Gastrocnemius medialis (tissue), 4 donors: ENCODE results near the gene MAP3K10. TPM values are rescaled to one million over a fixed set of nuclear protein-coding genes. Genes with fewer than 3 reads are reported as not detected.

Source experiments
- ATAC-seq, 2 donors: fragments of 150-250 bp; one replicate each; pipeline ENCODE4 v1.9.1; 2016
- DNase-seq, 2 donors: peaks; one replicate each; pipeline ENCODE4 v3.0.0-alpha.2; 2019
- H3K27ac ChIP-seq, 4 donors: fragments of 200-600 bp; sonication (generic); 1 replicate in 1 of 4; 2 replicates in 3 of 4; pipeline ENCODE4 v1.5.1; 2016 to 2018; ENCODE audit warnings: mild to moderate bottlenecking in 2 of 4, moderate library complexity in 1 of 4
- H3K27me3 ChIP-seq, 3 donors: fragments of 200-600 bp; sonication (generic) in 2 of 3; 1 replicate in 1 of 3; 2 replicates in 2 of 3; pipeline versions ENCODE4 v1.5.1 to v1.6.0; 2016 to 2019; ENCODE audit warnings: mild to moderate bottlenecking in 1 of 3, moderate library complexity in 1 of 3
- H3K36me3 ChIP-seq, 2 donors: fragments of 200-600 bp; sonication (generic) in 1 of 2; one replicate each; pipeline ENCODE4 v1.5.1; 2017 to 2018
- H3K4me1 ChIP-seq, 2 donors: fragments of 200-600 bp; sonication (generic) in 1 of 2; one replicate each; pipeline ENCODE4 v1.5.1; 2016 to 2017; ENCODE audit warnings: mild to moderate bottlenecking in 2 of 2
- H3K4me3 ChIP-seq, 4 donors: fragments of 200-600 bp; sonication (generic) in 3 of 4; 1 replicate in 1 of 4; 2 replicates in 3 of 4; pipeline ENCODE4 v1.5.1; 2016 to 2019; ENCODE audit warnings: mild to moderate bottlenecking in 2 of 4
- H3K9me3 ChIP-seq, 3 donors: fragments of 200-600 bp; sonication (generic) in 2 of 3; 1 replicate in 1 of 3; 2 replicates in 2 of 3; pipeline ENCODE4 v1.5.1; 2016 to 2019
- POLR2A ChIP-seq, 2 donors: fragments of 450-650 bp; IDR thresholded peaks; one replicate each; pipeline ENCODE4 v1.6.1; 2017; ENCODE audit warnings: antibody characterized with exemption in 2 of 2, mild to moderate bottlenecking in 2 of 2, moderate library complexity in 2 of 2
- in situ Hi-C, 4 donors: fragments of 200-750 bp; cut with MboI; loops; one replicate each; pipeline versions ENCODE4 v1.15.0 to v1.8.0; 2017; ENCODE audit warnings: low sequenced_read_pairs in 4 of 4
- intact Hi-C: fragments of 100-400 bp; cut with DNase I; formaldehyde crosslinking; loops from one replicate; pipeline ENCODE4 v1.15.1; 2023; ENCODE audit warnings: low total_unique reads
- total RNA-seq, 4 donors: library from RNA; depleted of rRNA; stranded (reverse); fragments of >200 nt; gene quantifications; one replicate each; pipeline versions ENCODE4 v1.1.0 to v1.2.3, GENCODE V29; 2016
- TF ChIP-seq, protein P1 (sequence below), 5 experiments: fragments of 450-650 bp in 3 of 5; fragments of 200-600 bp in 2 of 5; sonication (generic) in 2 of 5; IDR thresholded peaks in 4 of 5; conservative IDR thresholded peaks in 1 of 5; 1 replicate in 4 of 5; 2 replicates in 1 of 5; pipeline ENCODE4 v1.5.1; 2016 to 2019; ENCODE audit warnings: antibody characterized with exemption in 5 of 5, mild to moderate bottlenecking in 3 of 5, moderate library complexity in 3 of 5

MAP3K10 gene
- total RNA-seq, 4 donors from 2014 or later, result 16.4 to 25.8 (median 21.6) TPM

DNA sequence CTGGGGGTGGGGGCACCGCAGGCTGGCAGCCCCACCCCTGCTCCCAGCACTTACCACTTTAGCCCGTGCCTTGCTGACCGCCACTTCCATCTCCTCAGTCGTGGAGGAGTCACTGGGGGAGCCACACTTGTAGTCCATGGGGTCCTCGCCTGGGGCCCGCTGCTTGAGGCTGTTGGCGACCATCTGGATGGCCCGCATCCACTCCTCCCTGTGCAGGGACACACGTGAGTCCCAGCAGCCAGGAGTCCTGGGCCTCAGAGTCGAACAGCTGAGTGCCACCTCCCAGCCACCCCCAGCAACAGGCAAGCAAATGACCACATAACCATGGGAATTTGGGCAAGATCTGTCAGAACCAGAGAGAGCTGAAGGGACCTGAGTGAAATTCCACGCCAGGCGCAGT, 51.3 kb downstream of the MAP3K10 start:
- intact Hi-C loops, result no loop called here
- ATAC-seq, result no peak
- in situ Hi-C loops, result no loop called here
- peak overlapping the region; percentile 11 to 60 (median 24) for H3K27ac ChIP-seq
- TF ChIP-seq, protein P1, sequence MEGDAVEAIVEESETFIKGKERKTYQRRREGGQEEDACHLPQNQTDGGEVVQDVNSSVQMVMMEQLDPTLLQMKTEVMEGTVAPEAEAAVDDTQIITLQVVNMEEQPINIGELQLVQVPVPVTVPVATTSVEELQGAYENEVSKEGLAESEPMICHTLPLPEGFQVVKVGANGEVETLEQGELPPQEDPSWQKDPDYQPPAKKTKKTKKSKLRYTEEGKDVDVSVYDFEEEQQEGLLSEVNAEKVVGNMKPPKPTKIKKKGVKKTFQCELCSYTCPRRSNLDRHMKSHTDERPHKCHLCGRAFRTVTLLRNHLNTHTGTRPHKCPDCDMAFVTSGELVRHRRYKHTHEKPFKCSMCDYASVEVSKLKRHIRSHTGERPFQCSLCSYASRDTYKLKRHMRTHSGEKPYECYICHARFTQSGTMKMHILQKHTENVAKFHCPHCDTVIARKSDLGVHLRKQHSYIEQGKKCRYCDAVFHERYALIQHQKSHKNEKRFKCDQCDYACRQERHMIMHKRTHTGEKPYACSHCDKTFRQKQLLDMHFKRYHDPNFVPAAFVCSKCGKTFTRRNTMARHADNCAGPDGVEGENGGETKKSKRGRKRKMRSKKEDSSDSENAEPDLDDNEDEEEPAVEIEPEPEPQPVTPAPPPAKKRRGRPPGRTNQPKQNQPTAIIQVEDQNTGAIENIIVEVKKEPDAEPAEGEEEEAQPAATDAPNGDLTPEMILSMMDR (IDR thresholded peaks at IDR 0.05 in 4 of 5, conservative IDR thresholded peaks at IDR 0.05 in 1 of 5), result no peak
- TF ChIP-seq POLR2A (IDR thresholded peaks at IDR 0.05), result no peak
- no peak overlapping the region for H3K4me3 ChIP-seq
- H3K36me3 ChIP-seq, result peaks cover 0 to 35% of the 10 kb centered on the region in 2 donors
- H3K4me1 ChIP-seq, result peaks cover 29 to 45% of the 10 kb centered on the region in 2 donors
- H3K27me3 ChIP-seq, result no peaks in the 10 kb centered on the region
- DNase-seq, result no peak
- H3K9me3 ChIP-seq, result no peaks in the 10 kb centered on the region

- H3K9me3 ChIP-seq, result no peaks in the 10 kb centered on the region
- H3K36me3 ChIP-seq, result peaks cover 0 to 28% of the 10 kb centered on the region in 2 donors
- no peaks in the 10 kb centered on the region for H3K27me3 ChIP-seq
- TF ChIP-seq POLR2A (IDR thresholded peaks at IDR 0.05), result no peak
- TF ChIP-seq, protein P1 (IDR thresholded peaks at IDR 0.05 in 4 of 5, conservative IDR thresholded peaks at IDR 0.05 in 1 of 5), result no peak
- intact Hi-C loops, result no loop called here
- no peak for ATAC-seq
- H3K27ac ChIP-seq, result no peak overlapping the region
- no peak overlapping the region for H3K4me3 ChIP-seq
- H3K4me1 ChIP-seq, result peaks cover 29 to 52% of the 10 kb centered on the region in 2 donors
- no peak for DNase-seq
- in situ Hi-C loops, result no loop called here
These were observed 52.0 kb downstream of the MAP3K10 start for GRCh38 chr19:40243181-40243580.

- Histone ChIP-seq H3K36me3 (peaks cover 0 to 13% of the 10 kb centered on the region in 2 donors), H3K4me3 (no peak overlapping the region), H3K27me3 (no peaks in the 10 kb centered on the region), H3K9me3 (no peaks in the 10 kb centered on the region), H3K27ac (no peak overlapping the region), H3K4me1 (peaks cover 29 to 57% of the 10 kb centered on the region in 2 donors)
- DNase-seq (no peak), ATAC-seq (no peak)
- in situ Hi-C loops (no loop called here), intact Hi-C loops (no loop called here)
- TF ChIP-seq, protein P1 (IDR thresholded peaks at IDR 0.05 in 4 of 5, conservative IDR thresholded peaks at IDR 0.05 in 1 of 5), result no peak
- TF ChIP-seq POLR2A (IDR thresholded peaks at IDR 0.05), result no peak
These were observed 53.5 kb downstream of the MAP3K10 start for GRCh38 chr19:40244579-40245317.

DNA sequence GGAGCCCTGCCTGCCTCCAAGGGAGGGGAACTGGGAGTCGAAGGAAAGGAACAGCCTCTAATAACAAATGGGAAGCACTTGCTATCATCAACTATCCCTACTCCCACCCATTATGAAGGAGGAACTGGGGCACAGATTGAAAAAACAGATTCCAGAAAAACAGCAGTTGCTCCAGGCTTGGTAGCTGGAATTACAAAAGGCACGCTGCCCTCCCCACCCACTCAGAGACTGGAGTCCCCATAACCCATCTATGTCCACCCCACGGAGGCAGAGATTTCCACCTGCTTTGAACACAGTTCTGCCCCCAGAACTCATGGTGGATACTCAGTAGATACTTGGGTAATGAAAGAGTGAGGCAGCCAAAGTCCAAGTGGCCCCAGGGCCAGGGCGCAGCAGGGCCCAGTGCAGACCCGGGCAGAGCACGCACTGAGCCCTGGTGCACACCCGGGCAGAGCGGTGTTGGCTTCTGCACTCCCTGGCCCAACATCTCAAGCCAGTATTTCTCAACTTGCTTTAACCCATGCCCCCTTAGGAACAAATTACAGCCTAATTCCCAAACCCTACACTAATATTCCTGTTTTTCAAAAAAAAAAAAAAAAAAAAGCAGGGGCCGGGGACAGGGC, 54.4 kb downstream of the MAP3K10 start:
- no peaks in the 10 kb centered on the region for H3K9me3 ChIP-seq
- no peak for ATAC-seq
- no peak overlapping the region for H3K4me3 ChIP-seq
- H3K36me3 ChIP-seq, result peaks cover 0 to 4% of the 10 kb centered on the region in 2 donors
- no peak for TF ChIP-seq POLR2A (IDR thresholded peaks at IDR 0.05)
- TF ChIP-seq, protein P1 (IDR thresholded peaks at IDR 0.05 in 4 of 5, conservative IDR thresholded peaks at IDR 0.05 in 1 of 5), result no peak
- intact Hi-C loops, result no loop called here
- no peak for DNase-seq
- peaks cover 29 to 59% of the 10 kb centered on the region in 2 donors for H3K4me1 ChIP-seq
- H3K27me3 ChIP-seq, result no peaks in the 10 kb centered on the region
- H3K27ac ChIP-seq, result peak overlapping the region in 1 of 4 donors; percentile 29
- in situ Hi-C loops, result no loop called here
